Prostate gland (tissue), 2 donors: ENCODE data around the gene GALNT7. TPM values are rescaled to one million over a fixed set of nuclear protein-coding genes. Genes with fewer than 3 reads are reported as not detected.

Source experiments
- DNase-seq: peaks from one replicate; pipeline ENCODE4 v3.0.0-alpha.2; 2019; ENCODE audit warnings: low spot score
- H3K27ac ChIP-seq, 2 donors: fragments of 200-600 bp; sonication (generic); 2 replicates each; pipeline ENCODE4 v1.5.1; 2017 to 2019
- H3K27me3 ChIP-seq: fragments of 200-600 bp; sonication (generic); replicated peaks from 2 replicates; pipeline ENCODE4 v1.5.1; 2019; ENCODE audit not compliant: insufficient read depth
- H3K36me3 ChIP-seq, 2 donors: fragments of 200-600 bp; sonication (generic); 1 replicate in 1 of 2; 2 replicates in 1 of 2; pipeline versions ENCODE4 v1.5.1 to v1.8.1; 2017 to 2019
- H3K4me1 ChIP-seq: fragments of 200-600 bp; sonication (generic); replicated peaks from 2 replicates; pipeline ENCODE4 v1.5.1; 2019
- H3K4me3 ChIP-seq, 2 donors: fragments of 200-600 bp; sonication (generic); 2 replicates each; pipeline ENCODE4 v1.5.1; 2017 to 2019
- H3K9me3 ChIP-seq: fragments of 200-600 bp; sonication (generic); 2 replicates; pipeline ENCODE4 v1.5.1; 2017
- CTCF ChIP-seq, 4 experiments: fragments of 200-600 bp in 2 of 4; fragments of 450-650 bp in 2 of 4; sonication (generic) in 2 of 4; IDR thresholded peaks; 1 replicate in 3 of 4; 2 replicates in 1 of 4; pipeline ENCODE4 v1.5.1; 2016 to 2019; ENCODE audit warnings: antibody characterized with exemption in 4 of 4, mild to moderate bottlenecking in 2 of 4, moderate library complexity in 2 of 4
- POLR2A ChIP-seq: fragments of 450-650 bp; IDR thresholded peaks from one replicate; pipeline ENCODE4 v1.6.1; 2016; ENCODE audit warnings: antibody characterized with exemption, mild to moderate bottlenecking
- POLR2AphosphoS5 ChIP-seq: sonication (generic); formaldehyde crosslinking; IDR thresholded peaks from one replicate; pipeline ENCODE4 v1.6.1; 2017; ENCODE audit warnings: antibody characterized with exemption
- WGBS: methylation state at CpG from one replicate; pipeline ENCODE4 v1.1.5; 2018; 5-methylcytosine and 5-hydroxymethylcytosine counted together
- intact Hi-C: fragments of 100-400 bp; cut with DNase I; formaldehyde crosslinking; loops from one replicate; pipeline ENCODE4 v1.14.2; 2022
- total RNA-seq, 2 donors: library from RNA; depleted of rRNA; stranded (reverse); fragments of >200 nt; gene quantifications; one replicate each; pipeline ENCODE4 v1.1.0, GENCODE V29; 2016

GALNT7 gene
- total RNA-seq, 2 donors from 2014 or later, result 45.5 to 109 TPM

- TF ChIP-seq POLR2A (no peak), POLR2AphosphoS5 (no peak), CTCF (IDR thresholded peaks at IDR 0.05) (no peak)
- intact Hi-C loops, result no loop called here
- H3K9me3 ChIP-seq, result no peaks in the 10 kb centered on the region
- DNase-seq, result no peak
- H3K4me3 ChIP-seq, result no peak overlapping the region
- H3K36me3 ChIP-seq, result no peaks in the 10 kb centered on the region
- H3K27me3 ChIP-seq, result no peaks in the 10 kb centered on the region
- 92% methylated on average over 2 of the region's 2 CpGs for WGBS
- no peaks in the 10 kb centered on the region for H3K4me1 ChIP-seq
- H3K27ac ChIP-seq, result no peak overlapping the region
Observed at GRCh38 chr4:173277340-173277739, 108.7 kb downstream of the GALNT7 start.

GRCh38 chr4:173280998-173281397, 112.4 kb downstream of the GALNT7 start:
- no peaks in the 10 kb centered on the region for H3K9me3 ChIP-seq
- DNase-seq, result no peak
- H3K36me3 ChIP-seq, result no peaks in the 10 kb centered on the region
- no peak overlapping the region for H3K27ac ChIP-seq
- TF ChIP-seq POLR2AphosphoS5 (no peak), CTCF (IDR thresholded peaks at IDR 0.05) (no peak), POLR2A (no peak)
- intact Hi-C loops, result no loop called here
- H3K27me3 ChIP-seq, result no peaks in the 10 kb centered on the region
- 86% methylated on average over 4 of the region's 4 CpGs for WGBS
- no peak overlapping the region for H3K4me3 ChIP-seq
- no peaks in the 10 kb centered on the region for H3K4me1 ChIP-seq

- H3K9me3 ChIP-seq, result no peaks in the 10 kb centered on the region
- intact Hi-C loops, result no loop called here
Observed at GRCh38 chr4:173281406-173282255, 113.0 kb downstream of the GALNT7 start.

GRCh38 chr4:173282256-173282562, 113.6 kb downstream of the GALNT7 start:
- Histone ChIP-seq H3K36me3 (no peaks in the 10 kb centered on the region), H3K9me3 (no peaks in the 10 kb centered on the region), H3K27me3 (no peaks in the 10 kb centered on the region), H3K4me1 (no peaks in the 10 kb centered on the region), H3K4me3 (no peak overlapping the region), H3K27ac (no peak overlapping the region)
- WGBS, result 60% methylated on average over 4 of the region's 4 CpGs
- no peak for DNase-seq
- TF ChIP-seq POLR2AphosphoS5 (no peak), CTCF (IDR thresholded peaks at IDR 0.05) (no peak), POLR2A (no peak)
- intact Hi-C loops, result no loop called here

More at GRCh38 chr4:173281406-173282255, 113.0 kb downstream of the GALNT7 start:
- Histone ChIP-seq H3K36me3 (no peaks in the 10 kb centered on the region), H3K4me3 (no peak overlapping the region), H3K27ac (no peak overlapping the region), H3K4me1 (no peaks in the 10 kb centered on the region), H3K27me3 (no peaks in the 10 kb centered on the region)
- no peak for TF ChIP-seq POLR2A
- TF ChIP-seq POLR2AphosphoS5, result no peak
- no peak for TF ChIP-seq CTCF (IDR thresholded peaks at IDR 0.05)
- WGBS, result 68% methylated on average over 14 of the region's 14 CpGs
- no peak for DNase-seq

- H3K4me1 ChIP-seq, result no peaks in the 10 kb centered on the region
- intact Hi-C loops, result no loop called here
- DNase-seq, result no peak
- no peaks in the 10 kb centered on the region for H3K9me3 ChIP-seq
- H3K27ac ChIP-seq, result no peak overlapping the region
- no peaks in the 10 kb centered on the region for H3K36me3 ChIP-seq
- 78% methylated on average over 3 of the region's 3 CpGs for WGBS
- TF ChIP-seq CTCF (IDR thresholded peaks at IDR 0.05) (no peak), POLR2A (no peak), POLR2AphosphoS5 (no peak)
- H3K27me3 ChIP-seq, result no peaks in the 10 kb centered on the region
- no peak overlapping the region for H3K4me3 ChIP-seq
Observed at GRCh38 chr4:173282626-173283025, 114.0 kb downstream of the GALNT7 start.
